Activated CD4-positive, alpha-beta T cell treated with anti-CD3 and anti-CD28 coated beads, Interleukin-2, amount 50 U/mL, for 24 hours (primary cell): Measurements from ENCODE around the gene SLC29A4.

ENCODE experiments used
- DNase-seq, 2 donors: peaks; one replicate each; pipeline ENCODE4 v3.0.0-alpha.2; 2020; ENCODE audit warnings: low read depth in 1 of 2, low spot score in 1 of 2

The SLC29A4 gene

DNA sequence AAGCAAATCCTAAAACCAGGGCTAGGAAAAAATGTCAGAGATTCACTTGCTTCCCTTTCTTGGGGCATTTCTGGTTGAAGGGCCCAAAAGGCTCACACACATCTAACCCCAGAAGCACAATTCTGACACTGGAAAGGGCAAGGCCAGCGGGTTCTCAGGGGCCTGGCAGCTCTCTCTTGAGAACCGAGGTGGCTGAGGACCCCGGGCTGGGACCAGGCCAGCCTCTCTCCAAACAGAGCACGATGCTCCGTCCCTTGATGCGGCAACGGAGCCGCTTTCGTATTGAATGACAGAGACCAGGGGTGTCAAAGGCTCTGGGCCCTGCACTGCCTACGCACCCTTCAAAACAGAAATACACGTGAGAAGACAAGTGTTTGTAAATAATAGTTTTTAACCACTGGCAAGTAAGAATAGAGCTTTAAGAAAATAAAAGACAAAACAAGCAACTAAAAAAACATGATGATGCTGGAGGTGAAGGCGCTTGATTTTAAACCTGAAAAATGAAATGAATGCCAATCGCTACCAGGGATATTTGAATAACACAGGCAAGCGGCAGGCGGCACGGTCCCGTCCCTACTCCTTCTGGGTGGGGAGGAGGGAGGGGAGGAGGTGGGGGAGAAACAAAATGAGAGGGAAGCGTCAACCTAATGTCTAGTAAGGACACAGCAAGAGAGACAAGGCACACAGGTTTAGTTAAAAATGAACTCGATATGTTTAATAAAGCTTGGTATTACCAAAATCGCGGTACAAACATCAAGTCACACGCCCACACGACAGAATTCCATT, 68.0 kb downstream of the SLC29A4 start:
- no peak for DNase-seq

DNA sequence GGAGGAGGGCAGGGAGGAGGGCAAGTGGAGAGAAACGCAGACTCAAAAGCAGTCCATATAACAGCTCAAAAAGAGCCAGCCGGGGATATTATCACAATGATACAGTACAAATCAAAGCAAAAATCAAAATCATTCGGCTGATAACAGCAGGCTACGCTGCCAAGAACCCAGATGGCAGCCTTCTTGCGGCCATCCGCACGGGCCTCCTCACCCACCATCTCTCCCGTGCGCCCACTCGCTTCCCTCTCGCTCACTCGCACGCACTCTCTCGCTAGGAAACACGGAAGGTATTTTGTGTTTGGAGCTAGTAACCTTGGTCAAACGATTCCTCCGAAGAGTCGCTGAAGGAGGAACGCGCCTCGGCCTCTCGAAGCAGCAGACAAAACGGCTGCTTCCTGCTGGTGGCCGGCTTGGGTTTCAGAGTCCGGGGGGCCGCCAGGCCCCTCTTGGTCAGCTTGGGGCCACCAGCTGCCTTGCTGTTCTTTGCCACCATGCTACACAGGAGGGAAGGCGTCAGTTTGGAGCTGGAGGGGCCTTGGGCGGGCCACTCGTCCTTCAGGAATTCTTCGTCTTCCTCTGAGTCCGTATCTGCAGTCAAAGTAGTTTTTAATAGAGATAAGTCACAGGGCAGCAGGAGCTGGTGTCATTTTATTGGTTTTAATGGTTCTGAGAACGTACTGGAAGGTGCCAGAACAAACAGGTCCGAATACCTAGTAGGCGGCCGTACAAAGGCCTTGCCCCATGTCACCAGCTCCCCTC, 68.9 kb downstream of the SLC29A4 start:
- DNase-seq = no peak

DNA sequence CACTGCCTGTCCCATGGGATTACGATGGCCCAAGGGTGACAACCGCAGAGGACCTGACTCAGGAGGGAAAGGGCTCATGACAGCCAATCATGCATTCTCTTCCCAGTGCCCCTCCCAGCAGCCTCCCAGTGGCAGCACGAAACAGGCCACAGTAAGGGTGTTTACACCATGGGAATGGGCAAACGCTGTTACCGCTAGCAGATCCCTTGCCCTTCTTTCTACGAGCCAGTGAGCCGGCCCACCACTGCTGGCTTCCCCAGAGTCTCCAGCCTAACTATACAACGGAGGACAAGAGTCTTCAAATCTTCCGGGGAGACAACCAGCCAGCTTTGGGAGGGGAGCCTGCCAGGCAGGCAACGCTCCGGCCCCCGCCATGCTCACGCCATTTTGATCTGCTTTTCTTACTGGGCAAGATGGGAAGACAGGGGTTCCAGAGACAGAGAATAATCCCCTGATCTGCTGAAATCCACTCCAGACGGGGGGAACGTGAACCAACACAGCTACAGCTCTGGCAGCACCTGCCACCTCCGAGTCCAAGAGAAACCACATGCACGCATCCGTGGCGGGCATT, 69.8 kb downstream of the SLC29A4 start:
- no peak for DNase-seq

DNA sequence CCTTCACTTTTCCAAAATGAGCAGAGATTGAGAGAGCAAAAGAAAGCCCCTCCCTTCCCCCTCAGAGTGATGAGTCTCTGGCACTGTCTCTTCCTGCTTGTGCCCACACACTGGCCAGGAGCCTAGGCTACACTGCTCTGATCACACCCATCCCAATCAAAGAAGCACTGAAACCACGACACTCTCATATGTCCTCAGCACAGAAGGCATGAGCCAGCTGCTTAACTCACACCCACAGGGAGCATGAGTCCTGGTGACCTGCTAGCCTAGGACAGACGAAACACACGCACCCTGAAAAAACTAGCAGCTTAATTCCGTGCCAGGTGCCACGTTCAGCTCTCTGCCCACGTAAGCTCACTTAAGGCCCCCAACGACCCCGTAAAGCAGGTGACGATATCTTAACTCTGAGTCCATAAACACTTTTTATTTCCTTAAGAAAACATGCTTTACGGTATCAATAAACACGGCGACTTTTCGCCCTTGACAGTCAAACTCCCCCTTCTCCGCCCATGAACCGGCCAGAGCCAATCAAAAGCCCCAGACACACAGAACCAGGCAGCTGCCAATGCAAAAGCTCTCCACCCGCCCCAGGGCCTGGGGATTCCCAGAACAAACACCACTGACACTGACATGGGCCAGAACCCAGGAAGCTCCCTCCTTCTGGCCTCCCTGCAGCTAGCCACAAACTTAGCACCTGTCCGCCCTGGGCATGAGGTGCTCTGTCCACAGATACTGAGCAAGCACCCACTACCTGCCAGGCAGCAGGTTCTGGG, 71.9 kb downstream of the SLC29A4 start:
- no peak for DNase-seq
